WTC11 (cell line): ENCODE measurements around the gene SRSF3. TPM values are rescaled to one million over a fixed set of nuclear protein-coding genes. Genes with fewer than 3 reads are reported as not detected.

Experiments
- ATAC-seq: fragments of 200-7000 bp; cut with Tn5 transposase; 2 replicates; pipeline ENCODE4 v1.10.0; 2021; ENCODE audit warnings: mild to moderate bottlenecking, moderate library complexity
- CTCF ChIA-PET: fragments of 300-600 bp; sonication (Branson Sonifier 250); formaldehyde crosslinking; loops from one replicate; lab custom pipeline; 2021; ENCODE audit warnings: antibody characterized with exemption; lab: Charles Lee
- POLR2A ChIA-PET: fragments of 350-600 bp; sonication (Branson Sonifier 250); formaldehyde crosslinking; loops from one replicate; lab custom pipeline; 2021; ENCODE audit warnings: antibody characterized with exemption; lab: Charles Lee
- DNase-seq: peaks from one replicate; pipeline ENCODE4 v3.0.0; 2021; ENCODE audit warnings: low spot score
- H3K27ac Mint-ChIP-seq: 2 replicates; pipeline ENCODE4 v1.8.0; 2021; ENCODE audit warnings: mixed read lengths
- H3K27me3 Mint-ChIP-seq: 2 replicates; pipeline ENCODE4 v1.8.0; 2021; ENCODE audit warnings: low read depth, mild to moderate bottlenecking, moderate library complexity, mixed read lengths
- H3K36me3 Mint-ChIP-seq: 2 replicates; pipeline ENCODE4 v1.8.0; 2021; ENCODE audit warnings: mixed read lengths
- H3K4me1 Mint-ChIP-seq: 2 replicates; pipeline ENCODE4 v1.8.0; 2022; ENCODE audit warnings: mixed read lengths
- H3K4me3 Mint-ChIP-seq: 2 replicates; pipeline ENCODE4 v1.8.0; 2021; ENCODE audit warnings: mild to moderate bottlenecking, moderate library complexity, mixed read lengths
- H3K9me3 Mint-ChIP-seq: 2 replicates; pipeline ENCODE4 v1.8.0; 2021; ENCODE audit warnings: mixed read lengths
- ATF1 ChIP-seq: sonication (generic); formaldehyde crosslinking; IDR thresholded peaks from 2 replicates; pipeline ENCODE4 v1.8.1; 2023; ENCODE audit warnings: mild to moderate bottlenecking, moderate library complexity, missing genetic modification reagents
- CBFB ChIP-seq: sonication (generic); formaldehyde crosslinking; IDR thresholded peaks from 2 replicates; pipeline ENCODE4 v1.8.1; 2022; ENCODE audit warnings: mild to moderate bottlenecking, low read depth, missing genetic modification reagents
- EMX1 ChIP-seq: fragments of 250-450 bp; sonication (Bioruptor Pico); IDR thresholded peaks from 2 replicates; pipeline ENCODE4 v1.8.0; 2021; ENCODE audit warnings: mild to moderate bottlenecking
- FOXP1 ChIP-seq: sonication (generic); formaldehyde crosslinking; IDR thresholded peaks from 2 replicates; pipeline ENCODE4 v1.8.0; 2022; ENCODE audit warnings: missing genetic modification reagents, mild to moderate bottlenecking, moderate library complexity, borderline replicate concordance
- GRHL2 ChIP-seq: fragments of 250-450 bp; sonication (Bioruptor Pico); IDR thresholded peaks from 2 replicates; pipeline ENCODE4 v1.8.0; 2022; ENCODE audit warnings: mild to moderate bottlenecking, moderate library complexity; ENCODE audit not compliant: insufficient replicate concordance, severe bottlenecking
- JUN ChIP-seq: sonication (generic); formaldehyde crosslinking; IDR thresholded peaks from 2 replicates; pipeline ENCODE4 v1.8.0; 2023; ENCODE audit warnings: mild to moderate bottlenecking, missing genetic modification reagents
- RORB ChIP-seq: fragments of 250-450 bp; sonication (Bioruptor Pico); IDR thresholded peaks from 2 replicates; pipeline ENCODE4 v1.9.0; 2021; ENCODE audit warnings: mild to moderate bottlenecking
- SMAD3 ChIP-seq: sonication (generic); formaldehyde crosslinking; IDR thresholded peaks from 2 replicates; pipeline ENCODE4 v1.8.0; 2022; ENCODE audit warnings: missing genetic modification reagents, mild to moderate bottlenecking, borderline replicate concordance
- SMAD4 ChIP-seq: sonication (generic); formaldehyde crosslinking; IDR thresholded peaks from 2 replicates; pipeline ENCODE4 v1.8.0; 2022; ENCODE audit warnings: mild to moderate bottlenecking, missing genetic modification reagents
- TEAD1 ChIP-seq: sonication (generic); formaldehyde crosslinking; IDR thresholded peaks from 2 replicates; pipeline ENCODE4 v1.8.0; 2022; ENCODE audit warnings: mild to moderate bottlenecking, missing genetic modification reagents
- ZNF138 ChIP-seq: sonication (generic); formaldehyde crosslinking; conservative IDR thresholded peaks from 2 replicates; pipeline ENCODE4 v1.8.1; 2022; ENCODE audit warnings: mild to moderate bottlenecking, moderate library complexity, missing genetic modification reagents
- ZNF416 ChIP-seq: fragments of 250-450 bp; sonication (Bioruptor Pico); IDR thresholded peaks from 2 replicates; pipeline ENCODE4 v1.9.0; 2021; ENCODE audit warnings: mild to moderate bottlenecking, inconsistent platforms
- ZNF671 ChIP-seq: fragments of 250-450 bp; sonication (Bioruptor Pico); IDR thresholded peaks from 2 replicates; pipeline ENCODE4 v1.8.0; 2021; ENCODE audit warnings: mild to moderate bottlenecking
- total RNA-seq: library from RNA; stranded (reverse); gene quantifications from 3 replicates; pipeline ENCODE4 v1.2.3, GENCODE V29; 2021
- TF ChIP-seq, protein P1 (sequence below): sonication (generic); formaldehyde crosslinking; IDR thresholded peaks from 2 replicates; pipeline ENCODE4 v1.8.1; 2023; ENCODE audit warnings: mild to moderate bottlenecking, moderate library complexity, missing genetic modification reagents
- TF ChIP-seq, protein P2 (sequence below): fragments of 250-450 bp; sonication (Bioruptor Pico); IDR thresholded peaks from 2 replicates; pipeline ENCODE4 v1.9.0; 2021; ENCODE audit warnings: moderate library complexity, mild to moderate bottlenecking, inconsistent platforms, borderline replicate concordance
- TF ChIP-seq, protein P3 (sequence below): fragments of 250-450 bp; sonication (Bioruptor Pico); IDR thresholded peaks from 2 replicates; pipeline ENCODE4 v1.8.0; 2021; ENCODE audit warnings: mild to moderate bottlenecking

The SRSF3 gene
- total RNA-seq, 1 experiment from 2014 or later, result 554 TPM

DNA sequence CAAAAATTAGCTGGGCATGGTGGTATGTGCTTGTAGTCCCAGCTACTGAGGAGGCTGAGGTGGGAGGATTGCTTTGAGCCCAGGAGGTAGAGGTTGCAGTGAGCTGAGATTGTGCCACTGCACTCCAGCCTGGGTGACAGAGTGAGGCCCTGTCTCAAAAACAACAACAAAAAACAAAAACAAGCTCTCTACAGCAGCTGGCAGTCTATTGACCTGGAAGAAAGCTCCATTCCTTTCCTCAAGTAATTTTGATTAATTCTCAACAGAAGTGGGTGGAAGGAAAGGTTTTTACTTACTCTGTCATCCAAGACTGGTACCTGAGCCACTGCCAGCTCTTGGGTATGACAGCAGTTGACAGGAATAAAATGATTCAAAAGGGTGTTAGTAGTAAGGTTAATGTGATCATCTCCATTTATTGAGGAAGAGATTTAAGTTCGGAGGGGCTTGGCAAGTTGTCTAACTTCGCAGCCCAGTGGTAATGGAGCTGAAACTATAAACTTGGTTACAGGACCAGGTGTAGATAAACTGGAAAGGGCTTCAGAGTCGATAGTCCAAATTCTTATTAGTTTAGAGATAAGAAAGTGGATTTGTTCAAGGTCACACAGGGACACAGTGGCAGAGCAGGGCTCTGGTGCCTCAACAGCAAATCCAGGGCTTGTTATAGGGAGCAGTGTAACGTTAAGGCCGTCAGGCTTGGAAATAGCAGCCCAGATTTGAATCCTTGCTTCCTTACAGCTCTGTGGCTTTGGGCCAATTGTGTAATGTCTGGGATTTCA is 14.8 kb downstream of the SRSF3 start (continued):
- 0 out of 2 replicates have a peak, but pooled peaks have one; percentile 45 for TF ChIP-seq EMX1 (CRISPR knock-in tag)

DNA sequence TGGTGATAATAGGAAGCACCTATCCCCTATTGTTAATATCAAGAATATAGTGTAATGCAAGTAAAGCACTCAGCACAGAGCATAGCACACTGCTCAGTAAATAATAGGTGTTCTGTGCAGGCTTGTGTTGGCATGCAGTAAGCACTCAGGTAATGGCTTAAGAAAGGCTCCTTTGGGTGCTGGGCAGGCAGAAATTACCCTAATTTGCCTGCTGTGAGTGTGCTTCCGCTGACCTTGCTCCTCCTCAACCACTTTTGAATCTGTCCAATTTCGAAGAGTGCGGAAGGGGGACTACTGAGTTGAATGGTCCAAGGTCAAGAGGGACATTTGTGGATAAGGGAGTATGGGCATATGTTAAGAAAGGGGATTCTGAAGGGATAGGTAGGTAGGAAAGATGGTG is 15.4 kb downstream of the SRSF3 start:
- POLR2A ChIA-PET, result interaction anchor here (0.6 to 2.5 kb wide), 3 partner anchors 10 to 196 kb away, joined by 3 to 14 read pairs (median 4); no protein-coding TSS in a partner anchor
- Mint-ChIP-seq H3K27me3 (no peaks in the 10 kb centered on the region), H3K36me3 (peaks cover 77% of the 10 kb centered on the region)

DNA sequence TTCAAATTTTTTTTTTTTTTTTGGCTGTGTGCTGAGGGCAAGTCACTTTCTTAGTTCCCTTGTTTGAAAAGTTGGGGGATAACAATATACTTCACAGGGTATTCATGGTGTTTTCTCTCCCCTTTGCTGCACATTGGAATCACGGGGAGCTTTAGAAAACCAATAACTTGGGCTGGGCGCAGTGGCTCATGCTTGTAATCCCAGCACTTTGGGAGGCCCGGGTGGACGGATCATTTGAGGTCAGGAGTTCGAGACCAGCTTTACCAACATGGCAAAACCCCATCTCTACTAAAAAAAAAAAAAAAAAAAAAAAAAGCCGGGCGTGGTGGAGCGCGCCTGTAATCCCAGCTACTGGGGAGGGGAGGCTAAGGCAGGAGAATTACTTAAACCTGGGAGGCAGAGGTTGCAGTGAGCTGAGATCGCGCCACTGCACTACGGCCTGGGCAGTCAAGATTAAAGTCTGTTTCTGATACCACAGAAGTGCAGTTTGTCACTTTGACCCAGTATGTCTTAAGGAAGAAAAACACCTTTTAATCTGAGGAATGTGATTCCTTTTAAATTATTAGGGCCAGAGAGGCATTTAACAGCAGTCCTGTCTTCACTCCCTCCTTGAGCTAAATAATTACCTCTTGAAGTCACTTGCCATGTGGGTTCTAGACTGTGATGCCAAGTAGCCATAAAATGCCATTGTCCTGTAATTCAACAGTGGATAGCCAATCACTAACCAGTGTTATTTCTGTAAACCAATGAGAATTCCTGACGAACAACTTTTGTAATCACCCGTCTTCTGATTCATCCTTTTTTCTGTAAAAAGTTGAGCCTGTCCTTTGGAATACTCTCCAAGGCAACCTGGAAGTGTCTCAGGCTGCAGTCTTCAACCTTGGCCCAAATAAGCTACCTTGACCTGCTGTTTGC is 16.1 kb downstream of the SRSF3 start:
- Mint-ChIP-seq H3K4me1 (peaks cover 27% of the 10 kb centered on the region), H3K27ac (peak overlapping the region; percentile 97), H3K27me3 (no peaks in the 10 kb centered on the region), H3K36me3 (peaks cover 70% of the 10 kb centered on the region)
- POLR2A ChIA-PET, result interaction anchor here (0.6 to 2.5 kb wide), 7 partner anchors 11 to 311 kb away, joined by 3 to 14 read pairs (median 4); no protein-coding TSS in a partner anchor
- ATAC-seq (no peak), DNase-seq (peak; percentile 4)
- TF ChIP-seq TEAD1 (no peak), GRHL2 (CRISPR knock-in tag) (no peak), SMAD4 (CRISPR knock-in tag) (no peak), CBFB (CRISPR knock-in tag) (no peak), ATF1 (CRISPR knock-in tag) (no peak), FOXP1 (CRISPR knock-in tag) (no peak), SMAD3 (CRISPR knock-in tag) (no peak), ZNF138 (CRISPR knock-in tag) (no peak), RORB (no peak)
- TF ChIP-seq, protein P1, sequence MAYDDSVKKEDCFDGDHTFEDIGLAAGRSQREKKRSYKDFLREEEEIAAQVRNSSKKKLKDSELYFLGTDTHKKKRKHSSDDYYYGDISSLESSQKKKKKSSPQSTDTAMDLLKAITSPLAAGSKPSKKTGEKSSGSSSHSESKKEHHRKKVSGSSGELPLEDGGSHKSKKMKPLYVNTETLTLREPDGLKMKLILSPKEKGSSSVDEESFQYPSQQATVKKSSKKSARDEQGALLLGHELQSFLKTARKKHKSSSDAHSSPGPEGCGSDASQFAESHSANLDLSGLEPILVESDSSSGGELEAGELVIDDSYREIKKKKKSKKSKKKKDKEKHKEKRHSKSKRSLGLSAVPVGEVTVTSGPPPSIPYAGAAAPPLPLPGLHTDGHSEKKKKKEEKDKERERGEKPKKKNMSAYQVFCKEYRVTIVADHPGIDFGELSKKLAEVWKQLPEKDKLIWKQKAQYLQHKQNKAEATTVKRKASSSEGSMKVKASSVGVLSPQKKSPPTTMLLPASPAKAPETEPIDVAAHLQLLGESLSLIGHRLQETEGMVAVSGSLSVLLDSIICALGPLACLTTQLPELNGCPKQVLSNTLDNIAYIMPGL, result no peak
- TF ChIP-seq, all 79 proteins: peak for 0
- H3K4me3 Mint-ChIP-seq, result no peak overlapping the region
- CTCF ChIA-PET, result interaction anchor here (0.6 to 2.8 kb wide), 4 partner anchors 12 to 187 kb away, joined by 3 to 9 read pairs (median 5); no protein-coding TSS in a partner anchor
- no peaks in the 10 kb centered on the region for H3K9me3 Mint-ChIP-seq

More for the DNA sequence above, 15.4 kb downstream of the SRSF3 start:
- H3K4me3 Mint-ChIP-seq, result no peak overlapping the region
- H3K4me1 Mint-ChIP-seq, result peaks cover 33% of the 10 kb centered on the region
- H3K9me3 Mint-ChIP-seq, result no peaks in the 10 kb centered on the region
- TF ChIP-seq ZNF671 (CRISPR knock-in tag) (0 out of 2 replicates have a peak, but pooled peaks have one; percentile 27), ZNF416 (CRISPR knock-in tag) (no peak)
- TF ChIP-seq, all 79 proteins: peak for 1
- ATAC-seq (no peak), DNase-seq (peak; percentile 1)
- CTCF ChIA-PET, result interaction anchor here (0.6 to 2.8 kb wide), 2 partner anchors 150 to 186 kb away, joined by 4 to 9 read pairs; no protein-coding TSS in a partner anchor
- H3K27ac Mint-ChIP-seq, result peak overlapping the region; percentile 97

DNA sequence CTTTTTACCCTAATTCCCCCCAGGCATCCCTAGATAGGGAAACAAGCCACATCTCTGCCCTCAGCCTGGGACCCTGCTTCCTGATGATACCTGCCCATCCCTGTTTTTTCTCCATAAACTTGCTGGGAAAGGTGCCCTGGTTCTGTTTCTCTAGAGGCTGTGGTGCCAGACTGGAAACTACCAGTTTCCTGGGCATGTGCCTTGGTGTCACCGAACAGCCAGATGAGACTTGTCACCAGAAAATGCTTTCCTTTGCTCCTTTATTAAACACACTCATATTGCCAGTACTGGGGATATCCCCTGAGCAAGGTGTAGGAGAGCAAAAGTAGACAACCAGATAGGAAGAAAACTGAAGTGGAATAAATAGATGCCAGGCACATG is 16.8 kb downstream of the SRSF3 start:
- ATAC-seq (no peak), DNase-seq (peak; percentile 2)
- POLR2A ChIA-PET, result interaction anchor here (0.6 to 0.7 kb wide), 2 partner anchors 26 to 74 kb away, joined by 4 read pairs; no protein-coding TSS in a partner anchor
- Mint-ChIP-seq H3K27me3 (no peaks in the 10 kb centered on the region), H3K36me3 (peaks cover 63% of the 10 kb centered on the region), H3K9me3 (no peaks in the 10 kb centered on the region), H3K4me3 (no peak overlapping the region), H3K27ac (peak overlapping the region; percentile 22), H3K4me1 (peaks cover 21% of the 10 kb centered on the region)
- no peak for TF ChIP-seq JUN (CRISPR knock-in tag)
- TF ChIP-seq, protein P2, sequence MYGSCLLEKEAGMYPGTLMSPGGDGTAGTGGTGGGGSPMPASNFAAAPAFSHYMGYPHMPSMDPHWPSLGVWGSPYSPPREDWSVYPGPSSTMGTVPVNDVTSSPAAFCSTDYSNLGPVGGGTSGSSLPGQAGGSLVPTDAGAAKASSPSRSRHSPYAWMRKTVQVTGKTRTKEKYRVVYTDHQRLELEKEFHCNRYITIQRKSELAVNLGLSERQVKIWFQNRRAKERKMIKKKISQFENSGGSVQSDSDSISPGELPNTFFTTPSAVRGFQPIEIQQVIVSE (CRISPR knock-in tag), result no peak
- TF ChIP-seq, protein P3, sequence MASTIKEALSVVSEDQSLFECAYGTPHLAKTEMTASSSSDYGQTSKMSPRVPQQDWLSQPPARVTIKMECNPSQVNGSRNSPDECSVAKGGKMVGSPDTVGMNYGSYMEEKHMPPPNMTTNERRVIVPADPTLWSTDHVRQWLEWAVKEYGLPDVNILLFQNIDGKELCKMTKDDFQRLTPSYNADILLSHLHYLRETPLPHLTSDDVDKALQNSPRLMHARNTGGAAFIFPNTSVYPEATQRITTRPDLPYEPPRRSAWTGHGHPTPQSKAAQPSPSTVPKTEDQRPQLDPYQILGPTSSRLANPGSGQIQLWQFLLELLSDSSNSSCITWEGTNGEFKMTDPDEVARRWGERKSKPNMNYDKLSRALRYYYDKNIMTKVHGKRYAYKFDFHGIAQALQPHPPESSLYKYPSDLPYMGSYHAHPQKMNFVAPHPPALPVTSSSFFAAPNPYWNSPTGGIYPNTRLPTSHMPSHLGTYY, result no peak
- CTCF ChIA-PET, result interaction anchor here (0.6 to 2.8 kb wide), 4 partner anchors 13 to 188 kb away, joined by 3 to 9 read pairs (median 5); no protein-coding TSS in a partner anchor
